PC-9 (cell line): ENCODE measurements around the gene GLA.

ENCODE experiments used
- EZH2 ChIP-seq: fragments of 200-600 bp; sonication (generic); IDR thresholded peaks from 2 replicates; pipeline ENCODE4 v1.8.0; 2017; ENCODE audit warnings: antibody characterized with exemption, low read depth
- TF ChIP-seq, protein P1 (sequence below): fragments of 200-600 bp; sonication (generic); conservative IDR thresholded peaks from 2 replicates; pipeline ENCODE4 v1.6.1; 2017; ENCODE audit warnings: mixed run types, antibody characterized with exemption, mild to moderate bottlenecking, moderate library complexity

DNA sequence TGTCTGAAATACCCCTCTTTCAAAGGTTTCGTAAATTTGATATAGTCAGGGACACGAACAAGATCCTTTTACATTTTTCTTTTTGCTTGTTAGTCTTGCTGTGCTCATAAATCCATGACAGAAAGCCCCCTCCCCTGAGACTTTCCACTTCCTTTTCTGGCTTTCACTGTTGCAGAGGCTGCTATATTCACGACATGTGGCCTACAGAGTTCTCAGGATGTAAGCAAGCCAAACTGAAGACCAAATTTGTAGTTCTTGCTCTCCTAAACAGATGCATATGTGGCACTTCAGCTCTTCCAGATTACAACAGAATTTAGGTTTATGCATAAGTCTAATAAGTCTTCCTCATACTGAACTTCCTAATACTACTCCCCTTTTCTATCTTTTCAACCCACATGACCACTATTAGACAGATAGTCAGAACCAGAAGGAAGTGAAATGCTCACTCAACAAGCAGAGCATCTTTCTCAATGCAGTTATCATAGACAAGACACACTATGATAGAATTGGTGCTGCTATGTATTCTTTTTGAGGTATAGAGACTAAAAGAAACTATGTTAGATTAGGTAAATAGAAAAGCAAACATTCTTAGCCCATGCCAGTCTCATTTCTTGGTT, 36.7 kb downstream of the GLA start:
- TF ChIP-seq, protein P1, sequence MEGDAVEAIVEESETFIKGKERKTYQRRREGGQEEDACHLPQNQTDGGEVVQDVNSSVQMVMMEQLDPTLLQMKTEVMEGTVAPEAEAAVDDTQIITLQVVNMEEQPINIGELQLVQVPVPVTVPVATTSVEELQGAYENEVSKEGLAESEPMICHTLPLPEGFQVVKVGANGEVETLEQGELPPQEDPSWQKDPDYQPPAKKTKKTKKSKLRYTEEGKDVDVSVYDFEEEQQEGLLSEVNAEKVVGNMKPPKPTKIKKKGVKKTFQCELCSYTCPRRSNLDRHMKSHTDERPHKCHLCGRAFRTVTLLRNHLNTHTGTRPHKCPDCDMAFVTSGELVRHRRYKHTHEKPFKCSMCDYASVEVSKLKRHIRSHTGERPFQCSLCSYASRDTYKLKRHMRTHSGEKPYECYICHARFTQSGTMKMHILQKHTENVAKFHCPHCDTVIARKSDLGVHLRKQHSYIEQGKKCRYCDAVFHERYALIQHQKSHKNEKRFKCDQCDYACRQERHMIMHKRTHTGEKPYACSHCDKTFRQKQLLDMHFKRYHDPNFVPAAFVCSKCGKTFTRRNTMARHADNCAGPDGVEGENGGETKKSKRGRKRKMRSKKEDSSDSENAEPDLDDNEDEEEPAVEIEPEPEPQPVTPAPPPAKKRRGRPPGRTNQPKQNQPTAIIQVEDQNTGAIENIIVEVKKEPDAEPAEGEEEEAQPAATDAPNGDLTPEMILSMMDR, result no peak
- no peak for TF ChIP-seq EZH2
